ENCODE data around the gene ISL2.

The ISL2 gene

GRCh38 chr15:76377751-76378150, 41.2 kb downstream of the ISL2 start:
- no peak for DNase-seq (ENCODE audit: low read depth in 1 of 2, low spot score in 1 of 2)
- in situ Hi-C loops (cut with HindIII; ENCODE audit: low pct_unique_long_range_greater_than_20kb, low sequenced_read_pairs), result no loop called here
- TF ChIP-seq JUND (IDR thresholded peaks at IDR 0.05; ENCODE audit: low read depth), result no peak

DNA sequence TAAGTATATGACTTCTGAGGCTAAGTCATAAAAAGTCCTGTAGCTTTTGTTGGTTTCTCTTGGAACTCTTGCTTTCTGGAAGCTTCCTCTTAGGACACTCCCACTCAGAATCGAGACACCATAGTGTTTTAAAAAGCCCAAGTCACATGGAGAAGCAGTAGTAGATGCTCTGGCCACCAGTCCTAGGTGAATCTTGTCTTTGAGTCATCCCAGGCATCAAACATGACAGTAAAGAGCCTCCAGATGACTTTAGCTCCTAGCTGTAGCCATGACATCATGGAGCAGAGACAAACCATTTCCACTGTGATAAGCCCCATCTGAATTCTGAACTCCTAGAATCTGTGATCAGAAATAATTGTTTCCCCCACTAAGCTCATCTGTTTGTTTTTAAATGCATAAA, 42.1 kb downstream of the ISL2 start:
- in situ Hi-C loops (cut with HindIII; ENCODE audit: low pct_unique_long_range_greater_than_20kb, low sequenced_read_pairs), result no loop called here
- no peak for DNase-seq (ENCODE audit: low read depth in 1 of 2, low spot score in 1 of 2)
- no peak for TF ChIP-seq JUND (IDR thresholded peaks at IDR 0.05; ENCODE audit: low read depth)

- no peak for TF ChIP-seq JUND (IDR thresholded peaks at IDR 0.05; ENCODE audit: low read depth)
- in situ Hi-C loops (cut with HindIII; ENCODE audit: low pct_unique_long_range_greater_than_20kb, low sequenced_read_pairs), result no loop called here
- no peak for DNase-seq (ENCODE audit: low read depth in 1 of 2, low spot score in 1 of 2)
These were observed 43.7 kb downstream of the ISL2 start for GRCh38 chr15:76380249-76380648.

DNA sequence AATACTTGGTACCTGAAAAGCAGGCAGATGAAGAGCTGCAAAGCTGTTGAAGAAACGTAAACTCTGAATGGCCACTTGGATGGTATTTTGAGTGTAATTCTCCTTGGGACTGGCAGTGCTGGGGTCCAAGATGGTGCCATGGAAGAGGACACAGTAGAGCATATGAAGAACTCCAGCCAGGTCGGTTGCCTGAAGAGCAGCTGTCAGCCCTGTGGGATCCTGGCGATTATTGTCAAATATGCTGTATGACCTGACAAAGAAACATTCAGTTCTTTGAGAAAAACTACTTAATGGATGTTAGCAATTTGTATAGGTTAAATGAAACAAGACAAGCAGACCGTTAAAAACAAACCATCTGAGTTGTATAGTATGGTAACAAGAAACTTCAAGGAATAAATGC, 44.8 kb downstream of the ISL2 start:
- TF ChIP-seq JUND (IDR thresholded peaks at IDR 0.05; ENCODE audit: low read depth), result no peak
- DNase-seq (ENCODE audit: low read depth in 1 of 2, low spot score in 1 of 2), result no peak
- in situ Hi-C loops (cut with HindIII; ENCODE audit: low pct_unique_long_range_greater_than_20kb, low sequenced_read_pairs), result no loop called here

DNA sequence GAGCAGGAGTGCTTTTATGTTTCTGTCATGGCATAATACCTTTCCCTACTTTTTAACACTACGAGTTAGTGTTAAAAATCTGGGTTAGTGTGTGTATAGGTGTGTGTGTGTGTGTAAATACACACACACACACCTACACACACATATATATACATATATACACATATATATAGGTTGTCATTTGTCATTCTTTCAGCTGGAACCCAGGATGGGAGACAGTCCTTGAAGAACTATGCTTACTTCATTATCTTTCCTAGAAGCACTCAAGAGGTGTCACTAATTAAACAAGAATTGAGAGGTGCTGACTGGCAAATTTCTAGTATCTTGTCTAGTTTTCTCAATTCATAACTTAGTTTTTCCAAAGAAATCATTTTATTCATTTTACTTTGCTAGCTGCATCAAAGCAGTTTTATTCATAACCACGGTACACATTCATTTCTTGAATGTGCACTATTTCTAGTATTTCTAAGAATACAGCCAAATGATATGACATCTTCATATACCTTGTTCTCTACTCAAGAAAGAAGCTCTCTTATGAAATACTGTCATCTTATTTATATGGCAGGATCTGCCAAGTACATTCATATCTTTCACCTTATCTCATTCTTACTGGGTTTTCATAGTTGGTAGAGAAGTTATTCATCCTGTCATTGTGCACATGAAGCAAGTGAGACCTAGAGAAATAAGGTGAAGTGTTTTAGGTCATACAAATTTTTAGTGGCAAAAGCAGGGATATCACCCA, 46.6 kb downstream of the ISL2 start:
- in situ Hi-C loops (cut with HindIII; ENCODE audit: low pct_unique_long_range_greater_than_20kb, low sequenced_read_pairs), result no loop called here
- no peak for DNase-seq (ENCODE audit: low read depth in 1 of 2, low spot score in 1 of 2)
- no peak for TF ChIP-seq JUND (IDR thresholded peaks at IDR 0.05; ENCODE audit: low read depth)

DNA sequence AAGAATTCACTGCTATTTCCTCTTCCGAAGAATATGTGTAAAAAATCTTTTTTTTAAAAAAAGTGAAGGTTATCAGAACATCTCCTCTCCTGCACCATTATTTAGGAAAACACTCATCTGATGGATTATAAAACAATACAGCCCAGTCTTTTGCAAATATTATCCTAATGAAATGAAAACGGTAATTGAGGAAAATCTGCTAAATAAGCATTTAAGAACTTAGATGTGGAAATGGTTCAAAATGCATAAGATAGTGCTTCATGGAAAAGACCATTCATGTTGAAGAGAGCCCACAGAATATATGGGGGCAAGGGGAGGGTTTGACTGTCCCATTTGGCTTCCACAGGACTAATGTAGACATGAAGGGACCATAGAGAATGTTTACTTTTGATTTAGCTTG, 47.8 kb downstream of the ISL2 start:
- TF ChIP-seq JUND (IDR thresholded peaks at IDR 0.05; ENCODE audit: low read depth), result no peak
- in situ Hi-C loops (cut with HindIII; ENCODE audit: low pct_unique_long_range_greater_than_20kb, low sequenced_read_pairs), result no loop called here
- DNase-seq (ENCODE audit: low read depth in 1 of 2, low spot score in 1 of 2), result no peak

DNA sequence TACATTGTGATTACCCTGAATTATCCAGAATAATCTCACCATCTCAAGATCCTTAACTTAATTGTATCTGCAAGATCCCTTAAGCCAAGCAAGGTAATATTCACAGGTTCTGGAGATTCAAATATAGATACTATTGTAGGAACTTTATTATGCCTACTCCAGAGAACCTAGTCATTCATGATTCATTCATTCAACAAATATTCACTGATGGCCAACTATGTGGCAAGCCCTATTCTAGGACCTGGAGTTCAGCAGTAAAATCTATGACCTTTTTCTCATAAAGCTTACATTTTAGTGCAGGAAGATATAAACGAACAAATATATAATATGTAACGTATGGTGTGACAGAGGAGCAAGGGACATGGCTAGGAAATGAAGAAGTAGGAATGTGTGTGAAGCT, 49.6 kb downstream of the ISL2 start:
- TF ChIP-seq JUND (IDR thresholded peaks at IDR 0.05; ENCODE audit: low read depth), result peak; percentile 82; the same call in 1 of the 2 replicates
- in situ Hi-C loops (cut with HindIII; ENCODE audit: low pct_unique_long_range_greater_than_20kb, low sequenced_read_pairs), result no loop called here

GRCh38 chr15:76386926-76387325, 50.4 kb downstream of the ISL2 start:
- in situ Hi-C loops (cut with HindIII; ENCODE audit: low pct_unique_long_range_greater_than_20kb, low sequenced_read_pairs), result no loop called here
- no peak for DNase-seq (ENCODE audit: low read depth in 1 of 2, low spot score in 1 of 2)
- no peak for TF ChIP-seq JUND (IDR thresholded peaks at IDR 0.05; ENCODE audit: low read depth)

More for the DNA sequence above, 49.6 kb downstream of the ISL2 start:
- peak in 1 of 2 experiments; percentile 23 for DNase-seq (ENCODE audit: low read depth in 1 of 2, low spot score in 1 of 2)

GRCh38 chr15:76390571-76390970, 54.0 kb downstream of the ISL2 start:
- in situ Hi-C loops (cut with HindIII; ENCODE audit: low pct_unique_long_range_greater_than_20kb, low sequenced_read_pairs), result no loop called here
- no peak for TF ChIP-seq JUND (IDR thresholded peaks at IDR 0.05; ENCODE audit: low read depth)
- DNase-seq (ENCODE audit: low read depth in 1 of 2, low spot score in 1 of 2), result peak in 1 of 2 experiments; percentile 84

DNA sequence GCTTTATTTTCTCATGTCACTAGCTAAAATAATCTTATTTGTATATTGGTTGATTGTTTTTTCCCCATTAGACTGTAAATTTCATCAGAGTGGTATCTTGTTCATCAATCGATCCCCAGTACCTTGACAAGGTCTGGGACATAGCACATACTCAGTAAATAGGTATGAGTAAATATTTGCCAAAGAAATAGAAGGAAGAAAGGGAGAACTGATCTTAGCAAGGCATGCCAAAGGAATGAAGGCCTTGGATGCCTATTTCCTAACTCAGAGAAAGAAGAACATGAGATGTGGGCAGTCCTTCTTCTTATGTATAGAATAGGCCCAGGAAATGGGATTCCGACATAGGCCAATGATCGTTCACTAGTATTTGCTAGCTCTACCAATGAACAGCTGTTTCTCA, 54.7 kb downstream of the ISL2 start:
- DNase-seq (ENCODE audit: low read depth in 1 of 2, low spot score in 1 of 2), result peak in 1 of 2 experiments; percentile 88
- in situ Hi-C loops (cut with HindIII; ENCODE audit: low pct_unique_long_range_greater_than_20kb, low sequenced_read_pairs), result no loop called here
- TF ChIP-seq JUND (IDR thresholded peaks at IDR 0.05; ENCODE audit: low read depth), result peak; percentile 91

DNA sequence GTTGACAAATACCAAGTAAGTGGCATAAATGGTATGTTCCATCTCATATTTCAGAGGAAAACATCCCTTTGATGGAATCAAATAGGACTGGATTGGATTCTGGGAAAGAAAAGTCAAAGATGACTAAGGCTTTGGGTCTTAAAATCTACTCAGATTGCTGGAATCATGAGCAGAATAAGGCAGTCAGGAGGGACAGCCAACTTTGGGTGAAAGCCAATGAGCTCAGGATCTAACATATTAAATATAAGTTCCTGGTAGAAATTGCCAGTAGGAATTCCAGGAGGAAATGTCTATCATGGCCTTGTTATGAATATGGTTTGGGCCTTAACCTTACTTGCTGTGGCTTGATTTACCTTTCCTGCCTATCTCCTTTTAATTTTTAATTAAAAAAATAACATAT, 55.3 kb downstream of the ISL2 start:
- DNase-seq (ENCODE audit: low read depth in 1 of 2, low spot score in 1 of 2), result no peak
- in situ Hi-C loops (cut with HindIII; ENCODE audit: low pct_unique_long_range_greater_than_20kb, low sequenced_read_pairs), result no loop called here
- TF ChIP-seq JUND (IDR thresholded peaks at IDR 0.05; ENCODE audit: low read depth), result no peak
